ENCODE data around the gene PCBP3. TPM values are rescaled to one million over a fixed set of nuclear protein-coding genes. Genes with fewer than 3 reads are reported as not detected.

PCBP3 gene
- total RNA-seq, 1 donor from 2014 or later = 4.6 TPM

DNA sequence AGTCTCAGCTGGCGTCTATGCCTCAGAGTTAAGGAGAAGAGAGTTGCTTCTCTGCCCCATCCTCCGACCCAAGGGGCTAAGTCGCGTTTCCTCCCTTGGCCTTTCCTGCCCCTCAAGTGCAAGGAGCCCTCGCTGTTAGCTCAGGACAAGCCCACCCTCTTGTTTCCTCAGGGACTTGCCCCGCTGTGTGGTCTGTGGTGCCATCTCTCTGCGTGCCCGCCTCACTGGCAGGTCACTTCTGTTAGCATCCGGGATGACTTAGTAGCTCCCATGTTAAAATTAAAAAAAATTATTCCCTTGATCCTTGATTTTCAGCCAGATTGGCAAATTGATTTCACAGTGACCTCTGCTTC lies 96.5 kb downstream of the PCBP3 start:
- no peak for TF ChIP-seq EZH2phosphoT487 (IDR thresholded peaks at IDR 0.05)
- TF ChIP-seq EZH2 (IDR thresholded peaks at IDR 0.05) = no peak
- TF ChIP-seq, protein P1, sequence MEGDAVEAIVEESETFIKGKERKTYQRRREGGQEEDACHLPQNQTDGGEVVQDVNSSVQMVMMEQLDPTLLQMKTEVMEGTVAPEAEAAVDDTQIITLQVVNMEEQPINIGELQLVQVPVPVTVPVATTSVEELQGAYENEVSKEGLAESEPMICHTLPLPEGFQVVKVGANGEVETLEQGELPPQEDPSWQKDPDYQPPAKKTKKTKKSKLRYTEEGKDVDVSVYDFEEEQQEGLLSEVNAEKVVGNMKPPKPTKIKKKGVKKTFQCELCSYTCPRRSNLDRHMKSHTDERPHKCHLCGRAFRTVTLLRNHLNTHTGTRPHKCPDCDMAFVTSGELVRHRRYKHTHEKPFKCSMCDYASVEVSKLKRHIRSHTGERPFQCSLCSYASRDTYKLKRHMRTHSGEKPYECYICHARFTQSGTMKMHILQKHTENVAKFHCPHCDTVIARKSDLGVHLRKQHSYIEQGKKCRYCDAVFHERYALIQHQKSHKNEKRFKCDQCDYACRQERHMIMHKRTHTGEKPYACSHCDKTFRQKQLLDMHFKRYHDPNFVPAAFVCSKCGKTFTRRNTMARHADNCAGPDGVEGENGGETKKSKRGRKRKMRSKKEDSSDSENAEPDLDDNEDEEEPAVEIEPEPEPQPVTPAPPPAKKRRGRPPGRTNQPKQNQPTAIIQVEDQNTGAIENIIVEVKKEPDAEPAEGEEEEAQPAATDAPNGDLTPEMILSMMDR (IDR thresholded peaks at IDR 0.05) = no peak
- H3K4me1 ChIP-seq = no peaks in the 10 kb centered on the region
- no peak overlapping the region for H3K4me3 Mint-ChIP-seq
- H3K9me3 Mint-ChIP-seq = peaks cover 3% of the 10 kb centered on the region
- H4K20me1 ChIP-seq (ENCODE audit: low read depth) = no peaks in the 10 kb centered on the region
- no peaks in the 10 kb centered on the region for H3K27me3 ChIP-seq
- H3K27me3 Mint-ChIP-seq (ENCODE audit: insufficient read depth, low read depth) = no peaks in the 10 kb centered on the region
- no peaks in the 10 kb centered on the region for H3K9me3 ChIP-seq (ENCODE audit: low read depth)
- no peak overlapping the region for H3K4me2 ChIP-seq
- peaks cover 3% of the 10 kb centered on the region for H3F3A ChIP-seq (ENCODE audit: low read depth)
- H3K9ac ChIP-seq = no peak overlapping the region
- no peaks in the 10 kb centered on the region for H3K36me3 ChIP-seq
- no peak overlapping the region for H3K4me3 ChIP-seq
- H3K36me3 Mint-ChIP-seq = no peaks in the 10 kb centered on the region
- DNase-seq (ENCODE audit: low spot score) = no peak
- H3K79me2 ChIP-seq (ENCODE audit: low read depth) = no peaks in the 10 kb centered on the region
- no peak overlapping the region for H2AFZ ChIP-seq (replicated peaks)
- no peak overlapping the region for H3K27ac Mint-ChIP-seq
- H3K27ac ChIP-seq = no peak overlapping the region
- H3K4me1 Mint-ChIP-seq = no peaks in the 10 kb centered on the region

DNA sequence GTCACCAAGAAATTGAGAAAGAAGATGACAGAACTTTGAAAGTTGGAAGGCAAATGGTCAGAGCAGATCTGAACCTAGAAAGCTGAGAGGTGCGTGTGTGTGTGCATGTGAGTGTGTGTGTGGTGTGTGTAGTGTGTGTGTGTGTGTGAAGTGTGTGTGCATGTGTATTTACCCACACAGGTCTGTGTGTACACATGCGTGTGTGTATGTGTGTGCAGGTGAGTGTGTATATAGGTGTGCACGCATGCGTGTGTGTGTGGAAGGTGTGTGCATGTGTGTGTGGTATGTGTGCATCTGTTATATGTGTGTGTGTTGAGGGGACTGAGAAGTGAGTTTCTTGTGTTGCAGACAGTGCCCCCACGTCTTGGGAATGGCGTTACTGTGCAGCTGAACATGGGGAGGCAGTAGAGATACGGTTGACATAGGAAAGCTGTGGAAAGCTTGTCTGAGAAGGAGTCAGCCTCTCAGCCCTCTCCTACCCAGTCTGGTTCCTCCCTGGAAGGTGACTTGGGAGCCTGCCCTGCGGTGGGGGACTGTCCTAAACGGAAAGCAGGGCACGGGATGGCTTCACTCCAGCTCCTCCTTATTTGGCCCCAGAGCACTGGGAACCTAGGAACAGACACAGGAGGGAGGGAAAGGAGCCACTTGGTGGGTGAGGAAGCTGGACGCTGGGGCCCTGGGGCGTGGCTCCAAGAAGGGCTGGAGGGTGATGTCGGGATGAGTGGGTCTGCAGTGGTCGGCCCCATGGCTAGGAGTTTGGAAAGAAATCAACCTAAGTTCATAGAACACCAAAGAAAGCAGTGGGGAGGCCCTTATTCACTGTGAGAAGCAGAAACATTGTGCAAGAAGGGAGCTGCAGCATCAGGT lies 97.2 kb downstream of the PCBP3 start:
- Histone ChIP-seq H3K4me3 (no peak overlapping the region), H3K4me2 (no peak overlapping the region), H4K20me1 (ENCODE audit: low read depth) (no peaks in the 10 kb centered on the region), H3K27ac (no peak overlapping the region), H3K27me3 (no peaks in the 10 kb centered on the region), H2AFZ (replicated peaks) (no peak overlapping the region), H3K36me3 (no peaks in the 10 kb centered on the region), H3F3A (ENCODE audit: low read depth) (peaks cover 3% of the 10 kb centered on the region), H3K4me1 (no peaks in the 10 kb centered on the region), H3K9me3 (ENCODE audit: low read depth) (no peaks in the 10 kb centered on the region), H3K9ac (no peak overlapping the region), H3K79me2 (ENCODE audit: low read depth) (no peaks in the 10 kb centered on the region)
- H3K9me3 Mint-ChIP-seq = peaks cover 7% of the 10 kb centered on the region
- no peak overlapping the region for H3K4me3 Mint-ChIP-seq
- no peak for DNase-seq (ENCODE audit: low spot score)
- no peaks in the 10 kb centered on the region for H3K4me1 Mint-ChIP-seq
- H3K36me3 Mint-ChIP-seq = peaks cover 3% of the 10 kb centered on the region
- TF ChIP-seq, protein P1 (IDR thresholded peaks at IDR 0.05) = no peak
- TF ChIP-seq EZH2 (IDR thresholded peaks at IDR 0.05) (no peak), EZH2phosphoT487 (IDR thresholded peaks at IDR 0.05) (no peak)
- H3K27ac Mint-ChIP-seq = no peak overlapping the region
- no peaks in the 10 kb centered on the region for H3K27me3 Mint-ChIP-seq (ENCODE audit: insufficient read depth, low read depth)

DNA sequence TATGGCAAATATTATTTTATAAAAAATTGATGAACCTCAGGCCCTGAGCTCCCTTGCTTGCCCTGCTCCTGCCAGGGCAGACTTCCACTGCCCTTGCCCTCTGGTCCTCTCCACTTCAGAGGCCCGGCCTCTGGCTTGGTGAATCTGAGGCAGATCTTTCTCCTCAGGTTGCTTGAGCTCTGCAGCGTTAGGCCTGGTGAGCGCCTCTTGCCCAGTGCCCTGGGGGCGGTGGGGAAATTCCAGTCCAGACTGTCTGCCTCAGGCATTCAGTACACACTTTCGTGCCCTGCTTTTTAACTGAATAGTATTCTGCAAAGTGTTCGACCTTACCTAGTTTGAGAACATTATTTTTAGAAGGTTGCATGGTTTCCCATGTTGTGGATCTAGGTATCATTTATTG lies 98.2 kb downstream of the PCBP3 start:
- H3K27me3 ChIP-seq = no peaks in the 10 kb centered on the region
- H3F3A ChIP-seq (ENCODE audit: low read depth) = peaks cover 3% of the 10 kb centered on the region
- no peaks in the 10 kb centered on the region for H3K27me3 Mint-ChIP-seq (ENCODE audit: insufficient read depth, low read depth)
- no peak overlapping the region for H3K27ac Mint-ChIP-seq
- H3K36me3 Mint-ChIP-seq = peaks cover 3% of the 10 kb centered on the region
- H3K4me2 ChIP-seq = no peak overlapping the region
- H3K4me3 Mint-ChIP-seq = no peak overlapping the region
- no peaks in the 10 kb centered on the region for H3K4me1 ChIP-seq
- no peak for DNase-seq (ENCODE audit: low spot score)
- H3K36me3 ChIP-seq = no peaks in the 10 kb centered on the region
- no peak overlapping the region for H3K27ac ChIP-seq
- H3K9ac ChIP-seq = no peak overlapping the region
- no peaks in the 10 kb centered on the region for H4K20me1 ChIP-seq (ENCODE audit: low read depth)
- H3K4me1 Mint-ChIP-seq = no peaks in the 10 kb centered on the region
- H3K4me3 ChIP-seq = no peak overlapping the region
- no peaks in the 10 kb centered on the region for H3K79me2 ChIP-seq (ENCODE audit: low read depth)
- no peaks in the 10 kb centered on the region for H3K9me3 ChIP-seq (ENCODE audit: low read depth)
- H3K9me3 Mint-ChIP-seq = peaks cover 7% of the 10 kb centered on the region
- TF ChIP-seq EZH2phosphoT487 (IDR thresholded peaks at IDR 0.05) (no peak), EZH2 (IDR thresholded peaks at IDR 0.05) (no peak)
- TF ChIP-seq, protein P1 (IDR thresholded peaks at IDR 0.05) = no peak
- no peak overlapping the region for H2AFZ ChIP-seq (replicated peaks)
